Measurements from ENCODE around the gene DHRS9. TPM values are rescaled to one million over a fixed set of nuclear protein-coding genes. Genes with fewer than 3 reads are reported as not detected.
A peak's percentile ranks its signal among the peaks of the same experiment; 100 is the strongest.
"Not testable (repeated sequence)": the region's sequence is repeated elsewhere in the genome, so short reads cannot be mapped to it uniquely, and the experiment has no call there.

Gene DHRS9
- total RNA-seq, 3 donors from 2014 or later (not counting 1 experiment from before 2014, with no cell fraction given) = 2.4 TPM; not detected in 2

DNA sequence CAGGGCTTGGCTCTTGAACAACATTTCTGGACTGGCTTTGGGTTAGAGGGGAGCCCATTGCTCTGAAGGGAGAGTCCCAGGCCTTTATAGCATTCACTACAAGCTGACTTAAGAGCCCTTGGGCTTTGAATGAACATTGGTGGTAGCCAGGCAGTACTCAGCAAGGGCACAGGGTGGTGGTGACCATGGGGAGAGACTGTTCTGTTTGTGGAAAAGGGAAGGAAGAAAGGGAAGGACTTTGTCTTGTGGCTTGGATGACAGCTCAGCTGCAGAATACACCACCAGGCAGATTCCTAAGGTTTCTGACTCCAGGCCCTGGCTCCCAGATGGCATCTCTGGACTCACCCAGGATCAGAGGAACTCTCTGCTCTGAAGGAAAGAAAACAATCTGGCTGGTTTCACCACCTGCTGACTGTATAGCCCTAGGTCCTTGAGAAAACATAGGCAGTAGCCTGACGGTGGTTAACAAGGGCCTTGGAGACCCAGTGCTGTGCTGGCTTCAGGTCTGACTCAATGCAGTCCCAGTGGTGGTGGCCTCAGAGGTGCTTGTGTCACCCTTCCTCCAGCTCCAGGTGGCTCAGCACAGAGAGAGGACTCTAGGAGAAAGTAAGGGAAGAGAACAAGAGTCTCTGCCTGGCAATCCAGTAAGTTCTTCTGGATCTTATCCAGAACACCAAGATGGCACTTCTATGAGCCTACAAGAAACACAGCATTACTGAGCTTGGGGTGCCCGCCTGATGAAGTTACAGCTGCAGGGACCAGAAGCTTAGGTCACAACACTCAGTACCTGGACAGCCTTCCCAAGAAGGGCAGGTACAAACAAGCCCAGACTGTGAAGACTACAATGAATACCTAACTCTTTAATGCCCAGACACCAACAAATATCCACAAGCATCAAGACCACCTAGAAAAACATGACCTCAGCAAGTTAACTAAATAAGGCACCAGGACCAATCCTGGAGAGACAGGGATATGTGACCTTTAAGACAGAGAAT, 21.8 kb upstream of the DHRS9 start:
- DNase-seq (no peak), ATAC-seq (no peak)
- TF ChIP-seq, protein P1, sequence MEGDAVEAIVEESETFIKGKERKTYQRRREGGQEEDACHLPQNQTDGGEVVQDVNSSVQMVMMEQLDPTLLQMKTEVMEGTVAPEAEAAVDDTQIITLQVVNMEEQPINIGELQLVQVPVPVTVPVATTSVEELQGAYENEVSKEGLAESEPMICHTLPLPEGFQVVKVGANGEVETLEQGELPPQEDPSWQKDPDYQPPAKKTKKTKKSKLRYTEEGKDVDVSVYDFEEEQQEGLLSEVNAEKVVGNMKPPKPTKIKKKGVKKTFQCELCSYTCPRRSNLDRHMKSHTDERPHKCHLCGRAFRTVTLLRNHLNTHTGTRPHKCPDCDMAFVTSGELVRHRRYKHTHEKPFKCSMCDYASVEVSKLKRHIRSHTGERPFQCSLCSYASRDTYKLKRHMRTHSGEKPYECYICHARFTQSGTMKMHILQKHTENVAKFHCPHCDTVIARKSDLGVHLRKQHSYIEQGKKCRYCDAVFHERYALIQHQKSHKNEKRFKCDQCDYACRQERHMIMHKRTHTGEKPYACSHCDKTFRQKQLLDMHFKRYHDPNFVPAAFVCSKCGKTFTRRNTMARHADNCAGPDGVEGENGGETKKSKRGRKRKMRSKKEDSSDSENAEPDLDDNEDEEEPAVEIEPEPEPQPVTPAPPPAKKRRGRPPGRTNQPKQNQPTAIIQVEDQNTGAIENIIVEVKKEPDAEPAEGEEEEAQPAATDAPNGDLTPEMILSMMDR (IDR thresholded peaks at IDR 0.05) = no peak
- intact Hi-C loops (cut with micrococcal nuclease) = no loop called here
- no peaks in the 10 kb centered on the region for H3K4me1 ChIP-seq (ENCODE audit: control insufficient read depth, insufficient read depth, low read length)
- peaks cover 0 to 9% of the 10 kb centered on the region in 2 donors for H3K4me1 Mint-ChIP-seq
- no peaks in the 10 kb centered on the region for H3K27me3 ChIP-seq (ENCODE audit: control insufficient read depth, insufficient read depth, low read length)
- no peak overlapping the region for H3K4me3 ChIP-seq (ENCODE audit: low read length)
- peaks cover 12% of the 10 kb centered on the region for H3K36me3 Mint-ChIP-seq
- no peak overlapping the region for H3K27ac ChIP-seq (ENCODE audit: low read length)
- no peak overlapping the region for H3K4me3 Mint-ChIP-seq
- H3K9me3 ChIP-seq (ENCODE audit: control insufficient read depth, insufficient read depth, low read length) = no peaks in the 10 kb centered on the region
- H3K27ac Mint-ChIP-seq = no peak overlapping the region
- no peaks in the 10 kb centered on the region for H3K36me3 ChIP-seq (ENCODE audit: control insufficient read depth, insufficient read depth, low read length)
- H3K27me3 Mint-ChIP-seq (ENCODE audit: low read depth in 2 of 2) = no peaks in the 10 kb centered on the region
- H3K9me3 Mint-ChIP-seq = peaks cover 0 to 4% of the 10 kb centered on the region in 2 donors
- WGBS (ENCODE audit: insufficient coverage) = 94% methylated on average over 2 of the region's 2 CpGs

DNA sequence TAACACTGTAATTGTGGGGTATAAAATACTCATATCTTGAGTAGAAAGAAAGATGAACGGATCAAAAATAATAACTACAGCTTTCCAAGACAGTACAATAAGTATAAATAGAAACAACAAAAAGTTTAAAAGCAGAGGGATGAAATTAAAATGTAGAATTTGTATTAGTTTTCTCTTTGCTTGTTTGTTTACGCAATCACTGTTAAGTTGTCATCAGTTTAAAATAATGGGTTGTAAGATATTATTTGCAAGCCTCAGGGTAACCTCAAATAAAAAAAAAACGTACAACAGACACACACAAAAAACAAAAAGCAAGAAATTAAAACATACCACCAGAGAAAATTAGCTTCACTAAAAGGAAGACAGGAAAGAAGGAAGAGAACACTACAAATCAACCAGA, 20.2 kb upstream of the DHRS9 start:
- H3K36me3 ChIP-seq (ENCODE audit: control insufficient read depth, insufficient read depth, low read length) = no peaks in the 10 kb centered on the region
- TF ChIP-seq, protein P1 (IDR thresholded peaks at IDR 0.05) = no peak
- Mint-ChIP-seq H3K4me3 (no peak overlapping the region), H3K27me3 (ENCODE audit: low read depth in 2 of 2) (no peaks in the 10 kb centered on the region), H3K36me3 (no peaks in the 10 kb centered on the region), H3K27ac (no peak overlapping the region), H3K9me3 (no peaks in the 10 kb centered on the region), H3K4me1 (peaks cover 0 to 9% of the 10 kb centered on the region in 2 donors)
- H3K27ac ChIP-seq (ENCODE audit: low read length) = no peak overlapping the region
- DNase-seq = no peak
- intact Hi-C loops (cut with micrococcal nuclease) = no loop called here
- WGBS (ENCODE audit: insufficient coverage) = 33% methylated on average over 1 of the region's 3 CpGs
- no peak overlapping the region for H3K4me3 ChIP-seq (ENCODE audit: low read length)
- no peaks in the 10 kb centered on the region for H3K27me3 ChIP-seq (ENCODE audit: control insufficient read depth, insufficient read depth, low read length)
- no peak for ATAC-seq
- H3K9me3 ChIP-seq (ENCODE audit: control insufficient read depth, insufficient read depth, low read length) = peaks cover 4% of the 10 kb centered on the region
- H3K4me1 ChIP-seq (ENCODE audit: control insufficient read depth, insufficient read depth, low read length) = no peaks in the 10 kb centered on the region

DNA sequence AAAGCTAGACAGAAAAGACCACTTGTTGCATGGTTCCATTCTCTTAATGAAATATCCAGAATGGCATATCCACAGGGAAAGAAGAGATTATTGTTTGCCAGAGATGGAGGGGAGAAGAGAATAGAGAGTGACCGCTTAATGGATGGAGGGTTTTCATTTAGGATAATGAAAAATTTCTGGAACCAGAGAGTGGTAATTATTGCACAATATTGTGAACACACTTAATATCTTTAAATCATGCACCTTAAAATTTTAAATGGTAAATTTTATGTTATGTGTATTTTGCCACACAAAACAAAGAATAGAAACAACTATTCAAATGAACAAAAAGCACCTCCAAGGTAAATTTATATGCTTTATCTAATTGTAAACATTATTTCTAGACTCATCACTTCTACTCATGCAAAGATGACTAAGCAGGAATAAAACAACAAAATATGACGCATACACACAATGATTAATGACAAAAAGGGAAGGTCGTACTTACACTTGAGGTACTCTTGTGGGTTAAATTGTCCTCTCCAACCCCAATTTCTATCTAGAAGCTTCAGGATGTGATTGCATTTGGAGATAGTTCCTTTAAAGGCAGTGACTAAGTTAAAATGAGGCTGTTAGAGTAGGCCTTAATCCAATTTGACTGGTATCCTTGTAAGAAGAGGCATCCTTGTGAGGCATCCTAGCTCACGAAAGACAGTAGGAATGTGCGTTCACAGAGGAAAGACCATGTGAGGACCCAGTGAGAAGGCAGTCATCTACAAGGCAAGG, 18.7 kb upstream of the DHRS9 start:
- H3K36me3 ChIP-seq (ENCODE audit: control insufficient read depth, insufficient read depth, low read length) = no peaks in the 10 kb centered on the region
- no peak overlapping the region for H3K27ac Mint-ChIP-seq
- H3K27me3 Mint-ChIP-seq (ENCODE audit: low read depth in 2 of 2) = peaks cover 0 to 3% of the 10 kb centered on the region in 2 donors
- no peaks in the 10 kb centered on the region for H3K4me1 ChIP-seq (ENCODE audit: control insufficient read depth, insufficient read depth, low read length)
- H3K27ac ChIP-seq (ENCODE audit: low read length) = no peak overlapping the region
- peaks cover 6 to 14% of the 10 kb centered on the region in 2 donors for H3K9me3 Mint-ChIP-seq
- intact Hi-C loops (cut with micrococcal nuclease) = no loop called here
- ATAC-seq (peak in 1 of 3 donors; percentile 21), DNase-seq (no peak)
- TF ChIP-seq, protein P1 (IDR thresholded peaks at IDR 0.05) = no peak
- H3K4me3 ChIP-seq (ENCODE audit: low read length) = no peak overlapping the region
- H3K4me3 Mint-ChIP-seq = no peak overlapping the region
- 98% methylated on average over 2 of the region's 5 CpGs for WGBS (ENCODE audit: insufficient coverage)
- H3K36me3 Mint-ChIP-seq = peaks cover 15% of the 10 kb centered on the region
- H3K27me3 ChIP-seq (ENCODE audit: control insufficient read depth, insufficient read depth, low read length) = no peaks in the 10 kb centered on the region
- peaks cover 0 to 9% of the 10 kb centered on the region in 2 donors for H3K4me1 Mint-ChIP-seq
- H3K9me3 ChIP-seq (ENCODE audit: control insufficient read depth, insufficient read depth, low read length) = peaks cover 8% of the 10 kb centered on the region

DNA sequence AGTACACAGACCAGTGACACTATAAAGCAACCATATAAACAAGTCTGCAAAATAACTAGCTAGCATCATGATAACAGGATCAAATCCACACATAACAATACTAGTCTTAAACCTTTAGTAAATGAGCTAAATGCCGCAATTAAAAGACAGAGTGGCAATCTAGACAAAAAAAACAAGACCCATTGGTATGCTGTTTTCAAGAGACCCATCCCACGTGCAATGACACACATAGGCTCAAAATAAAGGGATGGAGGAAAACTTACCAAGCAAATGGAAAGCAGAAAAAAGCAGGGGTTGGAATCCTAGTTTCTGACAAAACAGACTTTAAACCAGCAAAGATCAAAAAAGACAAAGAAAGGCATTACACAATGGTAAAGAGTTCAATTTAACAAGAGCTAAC, 14.8 kb upstream of the DHRS9 start:
- H3K36me3 ChIP-seq (ENCODE audit: control insufficient read depth, insufficient read depth, low read length); H3K4me1 ChIP-seq (ENCODE audit: control insufficient read depth, insufficient read depth, low read length); H3K27ac Mint-ChIP-seq; H3K27me3 ChIP-seq (ENCODE audit: control insufficient read depth, insufficient read depth, low read length); H3K4me1 Mint-ChIP-seq; intact Hi-C loops (cut with micrococcal nuclease); ATAC-seq; H3K4me3 Mint-ChIP-seq; H3K27ac ChIP-seq (ENCODE audit: low read length); H3K9me3 ChIP-seq (ENCODE audit: control insufficient read depth, insufficient read depth, low read length); H3K4me3 ChIP-seq (ENCODE audit: low read length); H3K27me3 Mint-ChIP-seq (ENCODE audit: low read depth in 2 of 2); DNase-seq: not testable (repeated sequence)
- Mint-ChIP-seq H3K9me3 (peaks cover 8 to 19% of the 10 kb centered on the region in 2 donors), H3K36me3 (peaks cover 27% of the 10 kb centered on the region)
- 89% methylated on average over 2 of the region's 2 CpGs for WGBS (ENCODE audit: insufficient coverage)

DNA sequence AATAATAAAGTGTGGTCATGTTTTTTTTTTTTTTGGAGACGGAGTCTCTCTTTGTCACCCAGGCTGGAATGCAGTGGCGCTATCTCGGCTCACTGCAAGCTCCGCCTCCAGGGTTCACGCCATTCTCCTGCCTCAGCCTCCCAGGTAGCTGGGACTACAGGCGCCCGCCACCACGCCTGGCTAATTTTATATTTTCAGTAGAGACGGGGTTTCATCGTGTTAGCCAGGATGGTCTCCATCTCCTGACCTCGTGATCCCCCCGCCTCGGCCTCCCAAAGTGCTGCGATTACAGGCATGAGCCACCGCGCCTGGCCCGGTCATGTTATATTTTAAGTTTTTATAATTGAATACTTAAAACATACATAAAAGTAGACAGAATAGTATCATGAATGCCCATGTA, 5.2 kb upstream of the DHRS9 start:
- H3K36me3 Mint-ChIP-seq; intact Hi-C loops (cut with micrococcal nuclease): not testable (repeated sequence)
- 96% methylated on average over 13 of the region's 17 CpGs for WGBS (ENCODE audit: insufficient coverage)

More for the DNA sequence above, 5.2 kb upstream of the DHRS9 start:
- not testable (repeated sequence) for DNase-seq; H3K27ac Mint-ChIP-seq; H3K27ac ChIP-seq (ENCODE audit: low read length); H3K4me1 Mint-ChIP-seq; H3K4me3 ChIP-seq (ENCODE audit: low read length); H3K4me1 ChIP-seq (ENCODE audit: control insufficient read depth, insufficient read depth, low read length); H3K27me3 ChIP-seq (ENCODE audit: control insufficient read depth, insufficient read depth, low read length); H3K9me3 ChIP-seq (ENCODE audit: control insufficient read depth, insufficient read depth, low read length); H3K9me3 Mint-ChIP-seq; H3K36me3 ChIP-seq (ENCODE audit: control insufficient read depth, insufficient read depth, low read length); H3K27me3 Mint-ChIP-seq (ENCODE audit: low read depth in 2 of 2); ATAC-seq; H3K4me3 Mint-ChIP-seq

All from natural killer cell (primary cell).